ENCODE data around the gene COLGALT1. TPM values are rescaled to one million over a fixed set of nuclear protein-coding genes. Genes with fewer than 3 reads are reported as not detected.

COLGALT1 gene
- total RNA-seq, 1 experiment from 2014 or later: 86.0 TPM

DNA sequence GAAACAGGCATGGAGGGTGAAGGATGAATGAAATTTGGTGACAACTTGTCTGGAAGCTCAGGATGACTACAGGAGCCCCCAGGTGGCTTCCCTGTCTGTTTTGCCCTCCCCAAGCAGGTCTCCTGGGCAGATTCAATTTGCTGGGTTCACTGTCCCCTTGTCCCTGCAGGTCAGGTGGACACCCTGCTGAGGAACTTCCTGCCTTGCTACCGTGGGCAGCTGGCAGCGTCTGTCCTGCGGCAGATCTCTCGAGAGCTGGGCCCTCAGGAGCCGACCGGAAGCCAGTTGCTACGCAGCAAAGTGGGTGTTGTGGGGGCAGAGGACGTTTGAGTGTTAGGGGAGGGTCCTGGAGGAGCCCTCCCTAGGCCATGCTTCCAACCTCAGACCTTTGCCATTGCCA lies 24.9 kb upstream of the COLGALT1 start (continued):
- TF ChIP-seq POLR2AphosphoS5 (IDR thresholded peaks at IDR 0.05; ENCODE audit: low read depth, low read length): no peak
- no peak for TF ChIP-seq RAD21 (IDR thresholded peaks at IDR 0.05; ENCODE audit: low read depth)
- no peak for TF ChIP-seq POLR2A (IDR thresholded peaks at IDR 0.05; ENCODE audit: borderline replicate concordance, extremely low read depth, insufficient read depth, insufficient read length)
- TF ChIP-seq CBX3 (IDR thresholded peaks at IDR 0.05; ENCODE audit: low read depth): no peak
- no peak for TF ChIP-seq SP1 (IDR thresholded peaks at IDR 0.05; ENCODE audit: low read depth)
- TF ChIP-seq FOSL1 (IDR thresholded peaks at IDR 0.05; ENCODE audit: low read depth): no peak
- no peak for TF ChIP-seq ZFX (IDR thresholded peaks at IDR 0.05)
- TF ChIP-seq SRF (IDR thresholded peaks at IDR 0.05; ENCODE audit: low read depth): no peak
- TF ChIP-seq ELF1 (IDR thresholded peaks at IDR 0.05; ENCODE audit: borderline replicate concordance, low read depth): no peak
- TF ChIP-seq SIN3A (IDR thresholded peaks at IDR 0.05; ENCODE audit: low read depth): no peak
- TF ChIP-seq TCF7L2 (IDR thresholded peaks at IDR 0.05; ENCODE audit: borderline replicate concordance, extremely low read depth, insufficient read depth, insufficient read length): no peak
- TF ChIP-seq JUND (IDR thresholded peaks at IDR 0.05): no peak
- no peak for TF ChIP-seq CEBPB (IDR thresholded peaks at IDR 0.05; ENCODE audit: low read depth)

DNA sequence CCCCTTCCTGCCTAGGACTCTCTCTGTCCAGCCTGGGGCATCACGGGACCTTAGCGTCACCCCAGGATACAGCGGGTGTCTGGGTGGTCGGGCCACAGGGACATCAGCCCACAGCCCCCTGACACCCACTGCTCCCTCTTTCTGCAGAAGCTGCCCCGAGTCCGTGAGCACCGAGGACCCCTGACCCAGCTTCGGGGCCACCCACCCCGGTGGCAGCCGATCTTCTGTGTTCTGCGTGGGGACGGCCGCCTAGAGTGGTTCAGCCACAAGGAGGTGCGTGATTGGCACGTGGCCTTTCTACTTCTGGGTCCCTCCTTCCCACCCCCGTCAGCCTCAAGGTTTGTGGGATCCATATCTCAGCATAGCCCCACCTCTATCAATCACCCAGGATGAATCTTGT lies 23.3 kb upstream of the COLGALT1 start:
- H3K4me3 ChIP-seq (replicated peaks in 1 of 2; ENCODE audit: low read depth in 1 of 2, low read length in 2 of 2): no peak overlapping the region
- no peaks in the 10 kb centered on the region for H3K9me3 ChIP-seq (ENCODE audit: control insufficient read depth in 1 of 2, insufficient read depth in 1 of 2, low read depth in 1 of 2, low read length in 2 of 2)
- H2AFZ ChIP-seq (ENCODE audit: low read depth, low read length, poor library complexity, severe bottlenecking): no peak overlapping the region
- TF ChIP-seq CBX3 (IDR thresholded peaks at IDR 0.05; ENCODE audit: low read depth) (no peak), JUND (IDR thresholded peaks at IDR 0.05) (no peak), YY1 (IDR thresholded peaks at IDR 0.05; ENCODE audit: extremely low read depth, insufficient replicate concordance, low read depth, low read length) (no peak), CTCF (IDR thresholded peaks at IDR 0.05 in 2 of 3, conservative IDR thresholded peaks at IDR 0.05 in 1 of 3; ENCODE audit: borderline replicate concordance in 1 of 3, insufficient read depth in 1 of 3, low read depth in 2 of 3, low read length in 2 of 3) (no peak), RAD21 (IDR thresholded peaks at IDR 0.05; ENCODE audit: low read depth) (no peak), SIN3A (IDR thresholded peaks at IDR 0.05; ENCODE audit: low read depth) (no peak), EZH2phosphoT487 (IDR thresholded peaks at IDR 0.05; ENCODE audit: borderline replicate concordance) (no peak)
- H3K79me2 ChIP-seq (ENCODE audit: insufficient read depth, low read length): no peaks in the 10 kb centered on the region
- no peak for ATAC-seq
- H3K4me1 ChIP-seq (ENCODE audit: control insufficient read depth in 1 of 2, insufficient read depth in 2 of 2, low read length in 2 of 2): peaks cover 3 to 9% of the 10 kb centered on the region in 2 experiments; a peak in 2 of 4 replicates
- RAD21 ChIA-PET (ENCODE audit: low non-redundant PET in 1 of 2, low total read pairs in 2 of 2, uncharacterized antibody in 2 of 2, unreplicated experiment in 2 of 2): no interaction called here
- H3K9me2 ChIP-seq (ENCODE audit: insufficient read depth): no peaks in the 10 kb centered on the region
- POLR2A ChIA-PET: no interaction called here
- H3K9ac ChIP-seq (ENCODE audit: low read length): no peak overlapping the region
- DNase-seq (ENCODE audit: low read depth, low spot score): no peak
- no peaks in the 10 kb centered on the region for H3K36me3 ChIP-seq (ENCODE audit: control insufficient read depth in 1 of 2, insufficient read depth in 2 of 2, low read length in 2 of 2)
- H3K4me2 ChIP-seq (ENCODE audit: low read length): no peak overlapping the region
- no TSS peak for BruUV-seq (replicated peaks)
- CTCF ChIA-PET: no interaction called here
- H3K27me3 ChIP-seq (ENCODE audit: insufficient read depth, low read length): no peaks in the 10 kb centered on the region
- no peaks in the 10 kb centered on the region for H4K20me1 ChIP-seq (ENCODE audit: insufficient read depth)
- intact Hi-C loops (cut with micrococcal nuclease): no loop called here
- H3K27ac ChIP-seq (ENCODE audit: low read depth, low read length): no peak overlapping the region

Measured in HCT116 (cell line).